GM23338 (cell line): ENCODE results near the gene CLDN15. TPM values are rescaled to one million over a fixed set of nuclear protein-coding genes. Genes with fewer than 3 reads are reported as not detected.

Source experiments
- ATAC-seq: fragments of 200-7000 bp; cut with Tn5 transposase; 3 replicates; pipeline ENCODE4 v1.9.1; 2020
- DNase-seq: peaks from one replicate; pipeline ENCODE4 v3.0.0-alpha.2; 2015; ENCODE audit warnings: low spot score
- H2AFZ ChIP-seq: fragments of 200-600 bp; sonication (generic); 2 replicates; pipeline ENCODE4 v1.8.0; 2016; ENCODE audit warnings: antibody characterized with exemption, mild to moderate bottlenecking, moderate library complexity
- H3F3A ChIP-seq: fragments of 200-600 bp; sonication (generic); replicated peaks from 2 replicates; pipeline ENCODE4 v1.8.0; 2017; ENCODE audit warnings: antibody characterized with exemption, mixed run types, low read depth
- H3K27ac ChIP-seq: fragments of 200-600 bp; sonication (generic); 2 replicates; pipeline ENCODE4 v1.6.1; 2016; ENCODE audit warnings: low read depth
- H3K27me3 ChIP-seq: fragments of 200-600 bp; sonication (generic); 2 replicates; pipeline ENCODE4 v1.8.0; 2016; ENCODE audit warnings: mild to moderate bottlenecking, mixed run types, moderate library complexity; ENCODE audit not compliant: insufficient read depth
- H3K36me3 ChIP-seq: fragments of 200-600 bp; sonication (generic); 2 replicates; pipeline ENCODE4 v1.8.0; 2016; ENCODE audit warnings: mild to moderate bottlenecking; ENCODE audit not compliant: insufficient read depth
- H3K4me1 ChIP-seq: fragments of 200-600 bp; sonication (generic); 2 replicates; pipeline ENCODE4 v1.8.0; 2016; ENCODE audit warnings: mild to moderate bottlenecking, moderate library complexity; ENCODE audit not compliant: insufficient read depth
- H3K4me2 ChIP-seq: fragments of 200-600 bp; sonication (generic); 2 replicates; pipeline ENCODE4 v1.7.1; 2017; ENCODE audit warnings: mixed run types
- H3K4me3 ChIP-seq: fragments of 200-600 bp; sonication (generic); 2 replicates; pipeline ENCODE4 v1.6.1; 2016; ENCODE audit warnings: mixed run types
- H3K79me2 ChIP-seq: fragments of 200-600 bp; sonication (generic); replicated peaks from 2 replicates; pipeline ENCODE4 v1.8.0; 2017; ENCODE audit warnings: mild to moderate bottlenecking; ENCODE audit not compliant: insufficient read depth
- H3K9me2 ChIP-seq: fragments of 200-600 bp; sonication (generic); 2 replicates; pipeline ENCODE4 v1.8.0; 2017; ENCODE audit not compliant: insufficient read depth
- H4K20me1 ChIP-seq: fragments of 200-600 bp; sonication (generic); replicated peaks from 2 replicates; pipeline ENCODE4 v1.8.0; 2017; ENCODE audit warnings: mild to moderate bottlenecking; ENCODE audit not compliant: insufficient read depth
- H3K27ac Mint-ChIP-seq: 2 replicates; pipeline ENCODE4 v1.8.0; 2020; ENCODE audit warnings: inconsistent platforms, mild to moderate bottlenecking, moderate library complexity, mixed read lengths
- H3K27me3 Mint-ChIP-seq: 3 replicates; pipeline ENCODE4 v1.8.0; 2022; ENCODE audit warnings: low read depth, mild to moderate bottlenecking, moderate library complexity, mixed read lengths, inconsistent platforms; ENCODE audit not compliant: insufficient read depth, poor library complexity
- H3K36me3 Mint-ChIP-seq: 3 replicates; pipeline ENCODE4 v1.8.0; 2021; ENCODE audit warnings: low read depth, mild to moderate bottlenecking, inconsistent platforms, moderate library complexity, mixed read lengths
- H3K4me1 Mint-ChIP-seq: 3 replicates; pipeline ENCODE4 v1.8.0; 2020; ENCODE audit warnings: mild to moderate bottlenecking, inconsistent platforms, mixed read lengths
- H3K4me3 Mint-ChIP-seq: 3 replicates; pipeline ENCODE4 v1.8.0; 2021; ENCODE audit warnings: moderate library complexity, mild to moderate bottlenecking, inconsistent platforms, mixed read lengths
- H3K9me3 Mint-ChIP-seq: 3 replicates; pipeline ENCODE4 v1.8.0; 2020; ENCODE audit warnings: moderate library complexity, mild to moderate bottlenecking, inconsistent platforms, mixed read lengths
- CREB1 ChIP-seq: fragments of 250-450 bp; sonication (Bioruptor Pico); IDR thresholded peaks from 2 replicates; pipeline ENCODE4 v1.5.0; 2020; ENCODE audit warnings: low read depth, mild to moderate bottlenecking, moderate library complexity
- EZH2 ChIP-seq: fragments of 200-600 bp; sonication (generic); IDR thresholded peaks from one replicate; pipeline ENCODE4 v1.8.0; 2017; ENCODE audit warnings: antibody characterized with exemption, mild to moderate bottlenecking, low read depth; ENCODE audit not compliant: unreplicated experiment
- EZH2phosphoT487 ChIP-seq: fragments of 200-600 bp; sonication (generic); IDR thresholded peaks from one replicate; pipeline ENCODE4 v1.8.1; 2018; ENCODE audit warnings: antibody characterized with exemption; ENCODE audit not compliant: unreplicated experiment
- JUNB ChIP-seq: IDR thresholded peaks from one replicate; pipeline ENCODE4 v1.6.1; 2016; ENCODE audit warnings: antibody characterized with exemption; ENCODE audit not compliant: unreplicated experiment
- NANOG ChIP-seq: IDR thresholded peaks from 2 replicates; pipeline ENCODE4 v1.6.1; 2016; ENCODE audit warnings: antibody characterized with exemption, borderline replicate concordance
- POLR2AphosphoS5 ChIP-seq: IDR thresholded peaks from 2 replicates; pipeline ENCODE4 v1.6.1; 2016; ENCODE audit warnings: antibody characterized with exemption, low read depth
- STAT1 ChIP-seq: IDR thresholded peaks from one replicate; pipeline ENCODE4 v1.6.1; 2016; ENCODE audit warnings: antibody characterized with exemption; ENCODE audit not compliant: unreplicated experiment
- ZNF331 ChIP-seq: fragments of 250-450 bp; sonication (Bioruptor Pico); IDR thresholded peaks from 2 replicates; pipeline ENCODE4 v1.5.0; 2020; ENCODE audit warnings: low read depth, mild to moderate bottlenecking, moderate library complexity
- polyA plus RNA-seq: library from polyadenylated mRNA; unstranded; fragments of >200 nt; fragmentation: Nextera tagmentation; extraction: Ambion mirVana; gene quantifications from 2 replicates; pipeline ENCODE4 v1.2.1, GENCODE V29; 2016
- total RNA-seq: library from RNA; depleted of rRNA; stranded (reverse); fragments of >200 nt; shearing (Covaris generic); gene quantifications from 2 replicates; pipeline ENCODE4 v1.2.3, GENCODE V29; 2014
- TF ChIP-seq, protein P1 (sequence below), 2 experiments: fragments of 200-600 bp in 1 of 2; sonication (generic) in 1 of 2; conservative IDR thresholded peaks; 2 replicates each; pipeline versions ENCODE4 v1.5.1 to v1.6.1; 2016 to 2017; ENCODE audit warnings: antibody characterized with exemption in 2 of 2, low read depth in 2 of 2, mild to moderate bottlenecking in 2 of 2, moderate library complexity in 1 of 2
- TF ChIP-seq, protein P2 (sequence below): IDR thresholded peaks from 2 replicates; pipeline ENCODE4 v1.6.1; 2016; ENCODE audit warnings: antibody characterized with exemption
- TF ChIP-seq, protein P3 (sequence below): IDR thresholded peaks from one replicate; pipeline ENCODE4 v1.6.1; 2018; ENCODE audit warnings: antibody characterized with exemption; ENCODE audit not compliant: unreplicated experiment

Gene CLDN15
- total and polyA plus RNA-seq, 2 experiments from 2014 or later = 3.6 to 4.1 TPM

DNA sequence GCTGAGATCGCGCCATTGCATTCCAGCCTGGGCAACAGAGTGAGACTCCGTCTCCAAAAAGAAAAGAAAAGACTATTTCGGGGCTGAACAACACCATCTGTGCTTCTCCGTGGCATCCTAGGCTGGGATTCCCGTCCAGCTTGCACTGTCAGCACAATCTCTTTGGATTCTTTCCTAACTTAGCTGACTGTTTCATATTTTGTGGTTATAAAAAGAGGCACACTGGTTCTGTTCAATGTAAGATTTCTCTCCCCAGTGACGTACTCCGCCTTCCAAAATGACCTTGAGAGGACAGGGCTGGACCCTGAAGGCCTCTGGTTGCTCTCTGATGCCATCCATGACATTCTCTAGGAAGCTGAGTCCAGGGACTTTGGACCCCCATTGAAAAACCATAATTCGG is 10.9 kb downstream of the CLDN15 start:
- Mint-ChIP-seq H3K4me1 (peaks cover 16% of the 10 kb centered on the region), H3K9me3 (no peaks in the 10 kb centered on the region), H3K36me3 (peaks cover 46% of the 10 kb centered on the region), H3K27me3 (peaks cover 14% of the 10 kb centered on the region), H3K27ac (no peak overlapping the region), H3K4me3 (no peak overlapping the region)
- DNase-seq (no peak), ATAC-seq (no peak)
- Histone ChIP-seq H3K79me2 (no peaks in the 10 kb centered on the region), H3K36me3 (peaks cover 12% of the 10 kb centered on the region; the same call in 1 of the 2 replicates), H3K4me2 (no peak overlapping the region), H3K27ac (no peak overlapping the region), H4K20me1 (no peaks in the 10 kb centered on the region; the same call in 1 of the 2 replicates), H3K4me3 (no peak overlapping the region), H3K9me2 (no peaks in the 10 kb centered on the region), H2AFZ (no peak overlapping the region), H3K27me3 (no peaks in the 10 kb centered on the region), H3F3A (peaks cover 9% of the 10 kb centered on the region; the same call in 1 of the 2 replicates), H3K4me1 (peaks cover 8% of the 10 kb centered on the region; the same call in 1 of the 2 replicates)
- TF ChIP-seq CREB1 (CRISPR knock-in tag) = no peak
- no peak for TF ChIP-seq ZNF331 (CRISPR knock-in tag)
- TF ChIP-seq POLR2AphosphoS5 = no peak
- TF ChIP-seq, protein P1, sequence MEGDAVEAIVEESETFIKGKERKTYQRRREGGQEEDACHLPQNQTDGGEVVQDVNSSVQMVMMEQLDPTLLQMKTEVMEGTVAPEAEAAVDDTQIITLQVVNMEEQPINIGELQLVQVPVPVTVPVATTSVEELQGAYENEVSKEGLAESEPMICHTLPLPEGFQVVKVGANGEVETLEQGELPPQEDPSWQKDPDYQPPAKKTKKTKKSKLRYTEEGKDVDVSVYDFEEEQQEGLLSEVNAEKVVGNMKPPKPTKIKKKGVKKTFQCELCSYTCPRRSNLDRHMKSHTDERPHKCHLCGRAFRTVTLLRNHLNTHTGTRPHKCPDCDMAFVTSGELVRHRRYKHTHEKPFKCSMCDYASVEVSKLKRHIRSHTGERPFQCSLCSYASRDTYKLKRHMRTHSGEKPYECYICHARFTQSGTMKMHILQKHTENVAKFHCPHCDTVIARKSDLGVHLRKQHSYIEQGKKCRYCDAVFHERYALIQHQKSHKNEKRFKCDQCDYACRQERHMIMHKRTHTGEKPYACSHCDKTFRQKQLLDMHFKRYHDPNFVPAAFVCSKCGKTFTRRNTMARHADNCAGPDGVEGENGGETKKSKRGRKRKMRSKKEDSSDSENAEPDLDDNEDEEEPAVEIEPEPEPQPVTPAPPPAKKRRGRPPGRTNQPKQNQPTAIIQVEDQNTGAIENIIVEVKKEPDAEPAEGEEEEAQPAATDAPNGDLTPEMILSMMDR (conservative IDR thresholded peaks at IDR 0.05; ENCODE audit: low read depth in 2 of 2) = no peak
- no peak for TF ChIP-seq STAT1
- TF ChIP-seq NANOG = no peak
- TF ChIP-seq EZH2phosphoT487 = no peak
- TF ChIP-seq, protein P2, sequence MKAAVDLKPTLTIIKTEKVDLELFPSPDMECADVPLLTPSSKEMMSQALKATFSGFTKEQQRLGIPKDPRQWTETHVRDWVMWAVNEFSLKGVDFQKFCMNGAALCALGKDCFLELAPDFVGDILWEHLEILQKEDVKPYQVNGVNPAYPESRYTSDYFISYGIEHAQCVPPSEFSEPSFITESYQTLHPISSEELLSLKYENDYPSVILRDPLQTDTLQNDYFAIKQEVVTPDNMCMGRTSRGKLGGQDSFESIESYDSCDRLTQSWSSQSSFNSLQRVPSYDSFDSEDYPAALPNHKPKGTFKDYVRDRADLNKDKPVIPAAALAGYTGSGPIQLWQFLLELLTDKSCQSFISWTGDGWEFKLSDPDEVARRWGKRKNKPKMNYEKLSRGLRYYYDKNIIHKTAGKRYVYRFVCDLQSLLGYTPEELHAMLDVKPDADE = no peak

DNA sequence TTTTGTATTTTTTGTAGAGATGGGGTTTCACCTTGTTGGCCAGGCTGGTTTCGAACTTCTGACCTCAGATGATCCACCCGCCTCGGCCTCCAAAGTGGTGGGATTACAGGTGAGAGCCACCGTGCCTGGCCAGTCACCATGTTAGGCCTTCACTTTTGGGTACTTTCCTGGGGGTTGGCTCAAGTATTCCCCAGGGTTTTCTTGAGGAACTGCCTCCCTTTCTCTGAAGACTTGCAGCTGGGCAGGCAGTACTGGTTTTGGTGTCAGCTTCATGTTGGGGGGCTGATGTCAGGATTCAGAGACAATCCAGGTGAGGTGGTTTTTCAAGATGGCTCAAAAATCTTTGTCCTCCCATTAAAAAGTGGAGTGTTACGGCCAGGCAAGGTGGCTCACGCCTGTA is 12.0 kb downstream of the CLDN15 start:
- peaks cover 14% of the 10 kb centered on the region for H3K27me3 Mint-ChIP-seq
- H3K36me3 Mint-ChIP-seq = peaks cover 46% of the 10 kb centered on the region
- no peak overlapping the region for H3K4me3 ChIP-seq
- no peak overlapping the region for H2AFZ ChIP-seq
- peaks cover 12% of the 10 kb centered on the region; the same call in 1 of the 2 replicates for H3K36me3 ChIP-seq
- ATAC-seq (no peak), DNase-seq (no peak)
- H3K79me2 ChIP-seq = peaks cover 4% of the 10 kb centered on the region
- H4K20me1 ChIP-seq = no peaks in the 10 kb centered on the region; the same call in 1 of the 2 replicates
- no peak overlapping the region for H3K27ac ChIP-seq
- H3K4me1 ChIP-seq = no peaks in the 10 kb centered on the region; the same call in 1 of the 2 replicates
- no peaks in the 10 kb centered on the region for H3K9me3 Mint-ChIP-seq
- no peaks in the 10 kb centered on the region for H3K9me2 ChIP-seq
- H3K27me3 ChIP-seq = no peaks in the 10 kb centered on the region
- H3K4me3 Mint-ChIP-seq = no peak overlapping the region
- no peak overlapping the region for H3K4me2 ChIP-seq
- peaks cover 11% of the 10 kb centered on the region for H3K4me1 Mint-ChIP-seq
- H3F3A ChIP-seq = 0 out of 2 replicates have a peak, but pooled peaks cover 3% of the 10 kb centered on the region
- H3K27ac Mint-ChIP-seq = no peak overlapping the region
- TF ChIP-seq EZH2 (no peak), CREB1 (CRISPR knock-in tag) (no peak), ZNF331 (CRISPR knock-in tag) (no peak), NANOG (no peak), JUNB (no peak), POLR2AphosphoS5 (no peak)
- TF ChIP-seq, protein P2 = no peak
- TF ChIP-seq, protein P1 (conservative IDR thresholded peaks at IDR 0.05; ENCODE audit: low read depth in 2 of 2) = no peak
- TF ChIP-seq, protein P3, sequence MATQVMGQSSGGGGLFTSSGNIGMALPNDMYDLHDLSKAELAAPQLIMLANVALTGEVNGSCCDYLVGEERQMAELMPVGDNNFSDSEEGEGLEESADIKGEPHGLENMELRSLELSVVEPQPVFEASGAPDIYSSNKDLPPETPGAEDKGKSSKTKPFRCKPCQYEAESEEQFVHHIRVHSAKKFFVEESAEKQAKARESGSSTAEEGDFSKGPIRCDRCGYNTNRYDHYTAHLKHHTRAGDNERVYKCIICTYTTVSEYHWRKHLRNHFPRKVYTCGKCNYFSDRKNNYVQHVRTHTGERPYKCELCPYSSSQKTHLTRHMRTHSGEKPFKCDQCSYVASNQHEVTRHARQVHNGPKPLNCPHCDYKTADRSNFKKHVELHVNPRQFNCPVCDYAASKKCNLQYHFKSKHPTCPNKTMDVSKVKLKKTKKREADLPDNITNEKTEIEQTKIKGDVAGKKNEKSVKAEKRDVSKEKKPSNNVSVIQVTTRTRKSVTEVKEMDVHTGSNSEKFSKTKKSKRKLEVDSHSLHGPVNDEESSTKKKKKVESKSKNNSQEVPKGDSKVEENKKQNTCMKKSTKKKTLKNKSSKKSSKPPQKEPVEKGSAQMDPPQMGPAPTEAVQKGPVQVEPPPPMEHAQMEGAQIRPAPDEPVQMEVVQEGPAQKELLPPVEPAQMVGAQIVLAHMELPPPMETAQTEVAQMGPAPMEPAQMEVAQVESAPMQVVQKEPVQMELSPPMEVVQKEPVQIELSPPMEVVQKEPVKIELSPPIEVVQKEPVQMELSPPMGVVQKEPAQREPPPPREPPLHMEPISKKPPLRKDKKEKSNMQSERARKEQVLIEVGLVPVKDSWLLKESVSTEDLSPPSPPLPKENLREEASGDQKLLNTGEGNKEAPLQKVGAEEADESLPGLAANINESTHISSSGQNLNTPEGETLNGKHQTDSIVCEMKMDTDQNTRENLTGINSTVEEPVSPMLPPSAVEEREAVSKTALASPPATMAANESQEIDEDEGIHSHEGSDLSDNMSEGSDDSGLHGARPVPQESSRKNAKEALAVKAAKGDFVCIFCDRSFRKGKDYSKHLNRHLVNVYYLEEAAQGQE = no peak
